ENCODE results near the gene ENO2.

Gene ENO2

GRCh38 chr12:6912164-6912935, 2.0 kb upstream of the ENO2 start:
- in situ Hi-C loops (cut with MboI; ENCODE audit: low sequenced_read_pairs) = no loop called here

DNA sequence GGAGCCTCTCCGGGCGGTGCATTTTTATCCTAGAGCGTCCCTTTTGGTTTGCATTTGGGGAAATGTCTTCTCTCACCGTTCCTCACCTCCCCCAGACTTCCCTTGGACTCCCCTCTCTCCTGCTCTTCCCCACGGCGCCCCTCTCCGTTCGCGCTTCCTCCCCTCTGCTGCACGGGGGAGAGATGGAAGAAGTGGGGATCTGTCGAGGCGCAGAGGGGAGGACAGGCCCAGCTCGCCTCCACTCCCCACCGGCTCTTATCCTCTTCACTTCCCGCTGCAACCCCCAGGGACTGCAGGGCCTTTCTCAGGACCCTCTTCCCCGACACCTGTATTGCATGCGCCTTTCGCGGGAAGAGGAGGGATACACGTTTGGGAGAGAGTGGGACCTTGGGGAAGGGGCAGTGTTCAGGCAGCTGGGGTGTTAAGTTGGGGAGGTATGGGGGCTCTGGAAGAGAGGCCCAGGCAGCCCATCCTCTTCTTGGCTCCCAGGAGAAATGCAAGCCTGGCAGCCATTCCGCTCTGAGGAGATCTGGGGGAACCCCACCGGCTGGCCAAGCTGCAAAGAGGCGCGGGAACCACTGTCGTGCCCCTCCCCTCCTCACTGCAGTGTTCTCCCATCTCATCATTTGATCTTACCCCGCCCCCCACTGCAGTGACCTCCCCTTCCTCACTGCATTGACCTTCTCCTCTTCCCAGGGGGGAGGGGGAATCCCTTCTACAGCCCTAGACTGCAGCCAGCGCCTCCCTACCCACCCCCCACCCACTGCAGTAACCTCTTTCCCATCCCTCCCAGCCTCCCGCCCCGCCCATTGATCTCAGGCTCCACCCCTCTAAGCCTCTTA, 788 bp downstream of the ENO2 start:
- in situ Hi-C loops (cut with MboI; ENCODE audit: low sequenced_read_pairs) = no loop called here

- in situ Hi-C loops (cut with MboI; ENCODE audit: low sequenced_read_pairs) = no loop called here
Observed at GRCh38 chr12:6915789-6916285, 1.5 kb downstream of the ENO2 start.

DNA sequence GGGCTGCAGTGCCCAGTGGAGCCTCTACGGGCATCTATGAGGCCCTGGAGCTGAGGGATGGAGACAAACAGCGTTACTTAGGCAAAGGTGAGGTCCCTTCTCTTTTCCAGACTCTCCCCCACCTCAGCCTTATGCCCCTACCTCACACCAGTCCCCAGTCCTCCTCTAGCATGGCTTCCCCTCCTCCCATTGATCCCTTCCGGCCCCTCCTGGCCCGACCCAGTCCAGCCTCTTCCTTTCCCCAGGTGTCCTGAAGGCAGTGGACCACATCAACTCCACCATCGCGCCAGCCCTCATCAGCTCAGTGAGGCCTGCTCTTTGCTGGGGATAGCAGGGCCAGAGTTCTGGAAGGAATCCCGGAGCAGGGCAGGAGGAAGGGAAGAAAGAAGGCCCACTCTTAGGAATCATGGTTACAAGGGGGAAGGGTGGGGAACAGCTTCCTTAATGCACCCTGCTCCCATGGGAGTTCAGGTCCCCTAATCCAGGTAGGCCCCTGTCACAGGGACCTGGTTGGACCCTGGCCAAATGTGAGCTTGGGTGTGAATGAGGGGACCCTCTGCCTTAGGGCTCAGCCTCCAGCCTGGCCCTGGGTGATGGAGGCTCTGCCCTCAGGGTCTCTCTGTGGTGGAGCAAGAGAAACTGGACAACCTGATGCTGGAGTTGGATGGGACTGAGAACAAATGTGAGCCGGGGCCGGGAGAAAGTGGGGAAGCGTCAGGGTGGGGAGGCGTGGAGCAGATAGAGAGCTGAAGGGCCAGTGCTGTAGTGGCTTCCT, 2.2 kb downstream of the ENO2 start:
- in situ Hi-C loops (cut with MboI; ENCODE audit: low sequenced_read_pairs) = no loop called here

DNA sequence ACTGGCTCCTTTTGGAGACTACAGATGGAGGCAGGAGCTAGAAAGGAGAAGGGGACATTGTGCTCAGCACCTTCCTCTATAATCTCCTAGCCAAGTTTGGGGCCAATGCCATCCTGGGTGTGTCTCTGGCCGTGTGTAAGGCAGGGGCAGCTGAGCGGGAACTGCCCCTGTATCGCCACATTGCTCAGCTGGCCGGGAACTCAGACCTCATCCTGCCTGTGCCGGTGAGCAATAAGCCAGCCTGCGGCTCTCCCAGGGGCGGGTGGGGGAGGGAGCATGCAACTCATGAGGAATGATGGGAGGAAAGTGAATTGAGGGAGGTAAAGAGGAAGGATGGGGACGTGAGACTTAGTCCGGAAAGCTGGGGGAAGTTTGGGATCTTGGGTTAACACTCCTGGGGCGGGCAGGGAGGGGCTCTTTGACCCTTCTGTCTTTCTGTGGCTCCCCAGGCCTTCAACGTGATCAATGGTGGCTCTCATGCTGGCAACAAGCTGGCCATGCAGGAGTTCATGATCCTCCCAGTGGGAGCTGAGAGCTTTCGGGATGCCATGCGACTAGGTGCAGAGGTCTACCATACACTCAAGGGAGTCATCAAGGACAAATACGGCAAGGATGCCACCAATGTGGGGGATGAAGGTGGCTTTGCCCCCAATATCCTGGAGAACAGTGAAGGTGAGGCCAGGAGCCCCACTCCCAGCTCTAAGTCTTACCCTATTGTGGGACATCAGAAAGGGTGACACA, 3.3 kb downstream of the ENO2 start:
- in situ Hi-C loops (cut with MboI; ENCODE audit: low sequenced_read_pairs) = no loop called here

DNA sequence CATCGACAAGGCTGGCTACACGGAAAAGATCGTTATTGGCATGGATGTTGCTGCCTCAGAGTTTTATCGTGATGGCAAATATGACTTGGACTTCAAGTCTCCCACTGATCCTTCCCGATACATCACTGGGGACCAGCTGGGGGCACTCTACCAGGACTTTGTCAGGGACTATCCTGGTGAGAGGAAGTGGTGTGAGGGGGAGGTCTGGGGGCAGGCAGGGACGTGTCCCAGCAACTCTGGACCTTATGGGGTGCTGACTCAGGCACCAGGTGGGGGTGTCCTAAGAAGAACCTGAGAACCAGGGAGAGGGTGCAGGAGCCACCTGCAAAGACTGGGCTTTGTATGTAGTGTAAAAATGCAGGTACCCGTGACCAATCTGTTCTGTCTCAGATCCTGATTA, 5.2 kb downstream of the ENO2 start:
- in situ Hi-C loops (cut with MboI; ENCODE audit: low sequenced_read_pairs) = no loop called here

DNA sequence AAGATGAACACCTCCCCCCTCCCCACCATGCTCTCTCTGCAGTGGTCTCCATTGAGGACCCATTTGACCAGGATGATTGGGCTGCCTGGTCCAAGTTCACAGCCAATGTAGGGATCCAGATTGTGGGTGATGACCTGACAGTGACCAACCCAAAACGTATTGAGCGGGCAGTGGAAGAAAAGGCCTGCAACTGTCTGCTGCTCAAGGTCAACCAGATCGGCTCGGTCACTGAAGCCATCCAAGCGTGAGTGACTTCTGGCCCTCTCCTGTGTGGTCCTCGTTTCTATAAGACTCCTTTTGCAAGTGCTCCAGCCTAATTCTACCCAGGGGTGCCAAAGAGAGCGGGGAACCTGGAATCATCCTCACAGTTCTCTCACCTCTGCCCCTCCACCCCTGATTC, 7.2 kb downstream of the ENO2 start:
- in situ Hi-C loops (cut with MboI; ENCODE audit: low sequenced_read_pairs) = no loop called here

GRCh38 chr12:6921996-6922946, 7.9 kb downstream of the ENO2 start:
- in situ Hi-C loops (cut with MboI; ENCODE audit: low sequenced_read_pairs) = no loop called here

GRCh38 chr12:6923003-6923732, 8.8 kb downstream of the ENO2 start:
- in situ Hi-C loops (cut with MboI; ENCODE audit: low sequenced_read_pairs) = no loop called here

- in situ Hi-C loops (cut with MboI; ENCODE audit: low sequenced_read_pairs) = no loop called here
Observed at GRCh38 chr12:6923851-6924250, 9.5 kb downstream of the ENO2 start.

- in situ Hi-C loops (cut with MboI; ENCODE audit: low sequenced_read_pairs) = loop anchor here (25.0 kb wide), 1 partner anchor 187 kb away; the partner anchor contains the start of gene C1RL
Observed at GRCh38 chr12:6925239-6925539, 10.8 kb downstream of the ENO2 start.

GRCh38 chr12:6925540-6926279, 11.3 kb downstream of the ENO2 start:
- in situ Hi-C loops (cut with MboI; ENCODE audit: low sequenced_read_pairs) = loop anchor here (25.0 kb wide), 1 partner anchor 187 kb away; the partner anchor contains the start of gene C1RL

DNA sequence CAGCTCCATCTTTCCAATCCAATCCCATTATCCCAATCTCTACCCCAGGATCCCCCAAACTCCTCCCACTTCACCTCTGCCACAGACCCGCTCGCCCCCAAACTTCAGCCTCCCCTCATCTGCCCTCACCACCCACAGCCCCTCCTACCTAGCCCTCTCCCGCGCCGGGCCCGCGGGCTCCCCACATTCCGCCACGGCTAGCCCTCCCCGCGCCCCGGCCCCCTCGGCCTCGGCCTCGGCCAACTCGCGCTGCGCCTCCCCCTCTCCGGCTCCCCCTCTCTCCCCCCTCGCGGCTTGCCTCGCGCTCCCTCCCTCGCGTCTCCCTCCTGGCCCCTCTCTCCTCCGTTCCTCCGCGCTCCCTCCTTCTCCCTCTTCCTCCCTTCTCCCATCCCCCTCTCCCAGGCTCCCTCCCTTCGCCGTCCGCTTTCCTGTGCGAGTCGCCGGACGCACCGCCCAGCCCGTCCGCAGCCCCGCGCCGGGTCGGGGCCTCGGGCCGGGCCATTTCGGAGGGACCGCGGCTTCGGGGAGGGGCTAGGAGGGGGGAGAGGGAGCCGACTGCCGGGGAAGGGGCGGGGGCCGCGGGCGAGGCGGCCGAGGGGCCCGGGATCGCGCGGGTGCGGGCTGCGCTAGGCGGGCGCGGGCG, 13.1 kb downstream of the ENO2 start, which contains the start of gene ATN1:
Gene ATN1, plus strand, starts transcription at position 581 of the 643 bp plus-strand sequence. CDS start 6,043 bp downstream, outside the sequence.
- in situ Hi-C loops (cut with MboI; ENCODE audit: low sequenced_read_pairs) = loop anchor here (25.0 kb wide), 1 partner anchor 185 kb away; the partner anchor contains the start of gene C1RL

DNA sequence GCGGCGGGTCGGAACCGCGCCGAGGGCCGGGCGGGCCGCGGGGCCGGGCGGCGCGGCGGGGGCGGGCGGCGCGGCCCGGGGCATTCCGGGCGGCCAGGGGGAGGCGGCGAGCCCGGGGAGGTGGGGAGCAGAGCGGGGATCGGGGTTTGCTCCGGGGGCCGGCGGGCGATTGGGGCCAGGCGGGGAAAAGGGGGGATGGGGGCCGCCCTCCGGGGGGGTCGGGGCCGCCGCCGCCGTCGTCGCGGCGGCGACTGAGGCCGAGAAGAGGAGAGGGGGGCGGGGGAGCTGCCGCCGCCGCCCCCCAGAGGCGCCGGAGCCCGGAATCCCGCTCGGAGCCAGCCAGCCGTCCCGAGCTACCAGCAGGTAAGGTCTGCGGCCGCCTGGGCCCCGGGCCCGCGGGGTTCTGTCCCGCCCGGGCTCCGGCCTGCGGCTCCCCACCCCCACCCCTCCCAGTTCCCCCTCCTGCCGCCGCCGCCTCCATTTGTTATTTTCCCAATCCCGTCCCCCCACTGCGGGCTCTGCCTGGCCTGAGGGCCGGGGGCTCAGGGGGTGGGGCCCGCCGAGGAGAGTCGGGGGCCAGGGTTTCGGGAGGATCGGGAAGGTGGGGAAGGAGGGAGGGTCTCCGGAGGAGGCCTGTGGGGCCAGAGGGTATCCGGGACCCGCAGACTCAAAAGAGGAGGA, 13.8 kb downstream of the ENO2 start:
- in situ Hi-C loops (cut with MboI; ENCODE audit: low sequenced_read_pairs) = loop anchor here (25.0 kb wide), 1 partner anchor 184 kb away; the partner anchor contains the start of gene C1RL

DNA sequence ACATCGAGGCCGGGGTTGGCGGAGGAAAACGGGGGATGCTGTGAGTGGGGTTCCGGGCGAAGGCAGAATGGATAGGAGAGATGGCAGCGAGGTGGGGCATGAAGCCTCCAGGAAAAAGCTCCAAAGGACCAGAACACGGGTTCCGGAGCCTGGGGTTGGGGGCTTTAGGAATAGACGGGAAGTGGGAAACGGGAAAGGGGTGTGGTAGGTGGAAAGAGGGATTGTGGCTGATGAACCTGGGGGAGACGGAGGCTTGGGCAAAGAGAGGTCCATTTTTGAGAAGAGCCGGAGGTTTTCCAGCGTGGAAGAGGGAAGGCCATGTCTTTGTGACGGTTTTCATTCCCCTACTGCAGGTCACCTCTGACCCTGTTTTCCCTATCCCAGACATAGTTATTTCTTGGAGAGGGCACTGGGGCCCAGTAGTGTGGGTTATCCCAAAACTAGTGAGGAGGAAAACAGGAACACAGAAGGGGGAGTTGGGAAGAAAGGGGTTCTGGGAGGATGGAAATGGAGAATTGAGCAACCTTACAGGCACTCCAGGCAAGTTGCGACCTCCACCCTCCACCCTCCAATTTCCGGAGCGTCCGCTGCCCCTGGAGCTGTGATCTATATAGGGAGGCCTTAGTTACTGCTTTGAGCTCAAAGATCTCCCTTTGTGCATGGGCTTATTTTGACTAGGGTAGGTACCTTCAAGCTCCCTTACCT, 14.5 kb downstream of the ENO2 start:
- in situ Hi-C loops (cut with MboI; ENCODE audit: low sequenced_read_pairs) = loop anchor here (25.0 kb wide), 1 partner anchor 183 kb away; the partner anchor contains the start of gene C1RL

Data from HL-60/S4 (cell line).